Astrocyte of the spinal cord (primary cell): ENCODE results near the gene EFHD1.

ENCODE experiments used
- DNase-seq: peaks from one replicate; pipeline ENCODE4 v3.0.0; 2011; ENCODE audit warnings: low read depth, low spot score
- H3K4me3 ChIP-seq: 2 replicates; pipeline ENCODE4 v1.5.1; 2011; ENCODE audit warnings: low read depth, mild to moderate bottlenecking, low read length, moderate library complexity
- CTCF ChIP-seq: IDR thresholded peaks from 2 replicates; pipeline ENCODE4 v1.5.1; 2012; ENCODE audit warnings: low read depth, mild to moderate bottlenecking, low read length, inconsistent platforms
- in situ Hi-C: cut with HindIII; loops from 2 replicates; pipeline ENCODE4 v1.10.0; 2017; ENCODE audit warnings: low sequenced_read_pairs

EFHD1 gene

GRCh38 chr2:232635820-232636219 lies 2.4 kb downstream of the EFHD1 start:
- TF ChIP-seq CTCF: no peak
- no peak for DNase-seq
- no peak overlapping the region for H3K4me3 ChIP-seq
- in situ Hi-C loops: no loop called here

GRCh38 chr2:232636788-232637420 lies 3.5 kb downstream of the EFHD1 start:
- no peak overlapping the region for H3K4me3 ChIP-seq
- no peak for DNase-seq
- TF ChIP-seq CTCF: no peak
- in situ Hi-C loops: no loop called here

GRCh38 chr2:232637866-232638583 lies 4.6 kb downstream of the EFHD1 start:
- no peak overlapping the region for H3K4me3 ChIP-seq
- DNase-seq: no peak
- TF ChIP-seq CTCF: no peak
- in situ Hi-C loops: no loop called here

- in situ Hi-C loops: no loop called here
- TF ChIP-seq CTCF: no peak
- no peak for DNase-seq
- H3K4me3 ChIP-seq: no peak overlapping the region
Measured at GRCh38 chr2:232641153-232641848, 7.9 kb downstream of the EFHD1 start.

- no peak for TF ChIP-seq CTCF
- in situ Hi-C loops: no loop called here
- no peak overlapping the region for H3K4me3 ChIP-seq
- DNase-seq: no peak
Measured at GRCh38 chr2:232643147-232643425, 9.7 kb downstream of the EFHD1 start.

- DNase-seq: no peak
- in situ Hi-C loops: no loop called here
- TF ChIP-seq CTCF: no peak
- no peak overlapping the region for H3K4me3 ChIP-seq
Measured at GRCh38 chr2:232643813-232644347, 10.5 kb downstream of the EFHD1 start.
